Measurements from ENCODE around the gene BFSP2. TPM values are rescaled to one million over a fixed set of nuclear protein-coding genes. Genes with fewer than 3 reads are reported as not detected.

The BFSP2 gene
- total and polyA plus RNA-seq, 2 donors (not counting 3 experiments of a cell fraction or from before 2014, with no cell fraction given) = not detected

GRCh38 chr3:133491481-133492059, 91.7 kb downstream of the BFSP2 start:
- Histone ChIP-seq H3K9me1 (replicated peaks; ENCODE audit: control insufficient read depth, extremely low read depth, insufficient read depth, low read length) (no peaks in the 10 kb centered on the region), H2AFZ (ENCODE audit: low read depth, low read length) (no peak overlapping the region), H4K20me1 (replicated peaks; ENCODE audit: control insufficient read depth, extremely low read depth, insufficient read depth, low read length) (no peaks in the 10 kb centered on the region), H3K4me3 (replicated peaks in 1 of 3; ENCODE audit: insufficient read depth in 1 of 3, low read depth in 1 of 3, low read length in 3 of 3) (no peak overlapping the region), H3K27ac (ENCODE audit: insufficient read depth, low read depth, low read length) (no peak overlapping the region), H3K4me1 (ENCODE audit: control insufficient read depth, extremely low read depth, insufficient read depth, low read length) (no peaks in the 10 kb centered on the region), H3K27me3 (ENCODE audit: control insufficient read depth in 2 of 2, insufficient read depth in 2 of 2, low read length in 2 of 2) (no peaks in the 10 kb centered on the region), H3K79me2 (ENCODE audit: control insufficient read depth, insufficient read depth, low read length) (no peaks in the 10 kb centered on the region), H3K36me3 (ENCODE audit: control insufficient read depth in 2 of 2, extremely low read depth in 1 of 2, insufficient read depth in 2 of 2, low read length in 2 of 2) (no peaks in the 10 kb centered on the region), H3K4me2 (ENCODE audit: insufficient read depth, low read length) (no peak overlapping the region), H3K9ac (replicated peaks; ENCODE audit: extremely low read depth, insufficient read depth, low read length) (no peak overlapping the region), H3K9me3 (replicated peaks; ENCODE audit: control insufficient read depth, insufficient read depth, low read length) (no peaks in the 10 kb centered on the region)
- FAIRE-seq (no peak), DNase-seq (ENCODE audit: low read depth, low spot score) (no peak)
- dilution Hi-C loops (cut with MboI; ENCODE audit: extremely low pct_ligation_motif_present, low sequenced_read_pairs) (no loop called here), intact Hi-C loops (cut with micrococcal nuclease) (no loop called here)
- ChIA-PET POLR2A (no interaction called here), CTCF (interaction anchor here (0.8 to 6.5 kb wide), 3 partner anchors 13 to 85 kb away, joined by 3 to 224 read pairs (median 3); partner anchors contain the start of gene CDV3)
- BruUV-seq (replicated peaks) = no TSS peak
- TF ChIP-seq POLR2A (IDR thresholded peaks at IDR 0.05; ENCODE audit: low read depth, low read length) (no peak), GATA2 (IDR thresholded peaks at IDR 0.05; ENCODE audit: insufficient read depth, insufficient read length, low read depth, low read length) (no peak), EZH2 (IDR thresholded peaks at IDR 0.05; ENCODE audit: borderline replicate concordance, low read depth, low read length, severe bottlenecking) (no peak), MYC (IDR thresholded peaks at IDR 0.05; ENCODE audit: low read depth, low read length) (no peak), CTCF (IDR thresholded peaks at IDR 0.05; ENCODE audit: extremely low read depth in 1 of 2, insufficient read depth in 1 of 2, low read depth in 1 of 2, low read length in 2 of 2) (no peak), POLR2AphosphoS5 (IDR thresholded peaks at IDR 0.05; ENCODE audit: insufficient read depth, low read depth, low read length) (no peak), FOS (IDR thresholded peaks at IDR 0.05; ENCODE audit: borderline replicate concordance, insufficient read depth, low read length) (no peak)
